ENCODE data around the gene TINCR.

- TF ChIP-seq POLR2A (IDR thresholded peaks at IDR 0.05; ENCODE audit: low read depth, low read length) (no peak), TAF1 (IDR thresholded peaks at IDR 0.05; ENCODE audit: low read depth, low read length) (no peak), POLR2AphosphoS5 (IDR thresholded peaks at IDR 0.05; ENCODE audit: low read depth, low read length) (no peak), POU2F2 (IDR thresholded peaks at IDR 0.05; ENCODE audit: low read depth, low read length) (no peak)
These were observed 3.7 kb downstream of the TINCR start for GRCh38 chr19:5563935-5564612.
